Measurements from ENCODE around the gene MIPOL1.
A peak's percentile ranks its signal among the peaks of the same experiment; 100 is the strongest.

The MIPOL1 gene

DNA sequence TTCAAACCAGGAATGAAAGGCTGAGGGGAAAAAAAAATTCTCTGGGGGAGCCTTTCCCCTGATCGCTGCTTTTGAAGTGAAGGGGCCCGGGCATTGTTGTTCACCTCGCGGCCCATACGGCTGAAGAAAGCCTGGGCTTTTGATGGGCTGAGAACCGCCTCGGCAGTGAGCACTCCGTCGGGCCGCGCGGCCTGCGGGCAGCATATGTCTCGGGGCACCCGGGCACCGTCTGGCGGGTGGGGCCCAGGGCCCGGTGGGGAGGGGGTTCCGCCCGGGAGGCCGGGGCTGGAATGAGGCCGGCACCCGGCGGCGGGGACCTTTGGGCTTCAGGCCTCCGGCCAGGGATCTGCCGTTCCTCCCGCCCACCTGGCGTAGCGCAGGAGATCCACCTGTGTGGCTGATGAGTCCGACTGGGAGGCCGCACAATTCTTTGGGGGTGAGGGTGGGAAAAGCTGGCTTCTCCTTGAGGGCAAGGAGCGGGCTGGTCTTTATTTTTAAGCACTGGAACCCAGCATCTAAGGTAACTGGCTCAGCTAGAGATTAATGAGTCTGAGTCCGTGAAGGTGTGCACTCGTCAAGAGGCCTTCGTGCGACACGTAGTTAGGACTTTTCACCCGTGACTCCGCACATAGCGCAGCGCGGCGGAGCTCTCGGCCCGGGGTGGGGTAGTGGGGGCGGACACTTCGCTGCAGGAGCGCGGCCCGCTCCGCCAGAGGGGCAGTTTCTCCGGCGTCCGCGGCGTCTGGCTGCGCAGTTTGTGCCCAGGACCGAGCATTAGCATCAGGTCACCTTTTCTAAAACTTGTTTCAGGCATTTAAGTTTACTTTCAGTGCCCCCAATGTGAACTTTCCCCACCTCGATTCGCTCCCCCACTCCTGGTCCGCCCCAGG is 386.7 kb downstream of the MIPOL1 start:
- no peak for DNase-seq (ENCODE audit: low read depth in 2 of 3, low spot score in 1 of 3)

DNA sequence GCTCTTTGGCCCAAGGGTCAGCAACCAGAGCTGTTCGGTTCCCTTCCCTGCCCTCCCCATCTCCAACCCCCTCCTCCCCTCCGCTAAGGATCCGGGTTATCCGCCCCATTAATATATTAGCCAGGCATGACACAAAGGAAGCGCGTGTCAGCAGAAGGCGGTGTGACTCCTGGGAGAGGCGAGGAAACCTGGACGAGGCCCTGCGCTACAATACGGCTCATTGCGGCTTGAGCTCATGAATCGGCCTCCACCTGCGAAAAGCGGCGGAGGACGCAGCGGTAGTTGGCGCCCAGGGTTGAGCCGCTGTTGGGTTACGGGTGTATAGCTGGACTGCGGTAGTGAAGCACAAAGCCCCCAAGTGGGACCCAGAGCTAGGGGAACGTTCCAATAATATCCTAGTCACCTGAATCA is 387.4 kb downstream of the MIPOL1 start:
- DNase-seq (ENCODE audit: low read depth in 2 of 3, low spot score in 1 of 3), result no peak

DNA sequence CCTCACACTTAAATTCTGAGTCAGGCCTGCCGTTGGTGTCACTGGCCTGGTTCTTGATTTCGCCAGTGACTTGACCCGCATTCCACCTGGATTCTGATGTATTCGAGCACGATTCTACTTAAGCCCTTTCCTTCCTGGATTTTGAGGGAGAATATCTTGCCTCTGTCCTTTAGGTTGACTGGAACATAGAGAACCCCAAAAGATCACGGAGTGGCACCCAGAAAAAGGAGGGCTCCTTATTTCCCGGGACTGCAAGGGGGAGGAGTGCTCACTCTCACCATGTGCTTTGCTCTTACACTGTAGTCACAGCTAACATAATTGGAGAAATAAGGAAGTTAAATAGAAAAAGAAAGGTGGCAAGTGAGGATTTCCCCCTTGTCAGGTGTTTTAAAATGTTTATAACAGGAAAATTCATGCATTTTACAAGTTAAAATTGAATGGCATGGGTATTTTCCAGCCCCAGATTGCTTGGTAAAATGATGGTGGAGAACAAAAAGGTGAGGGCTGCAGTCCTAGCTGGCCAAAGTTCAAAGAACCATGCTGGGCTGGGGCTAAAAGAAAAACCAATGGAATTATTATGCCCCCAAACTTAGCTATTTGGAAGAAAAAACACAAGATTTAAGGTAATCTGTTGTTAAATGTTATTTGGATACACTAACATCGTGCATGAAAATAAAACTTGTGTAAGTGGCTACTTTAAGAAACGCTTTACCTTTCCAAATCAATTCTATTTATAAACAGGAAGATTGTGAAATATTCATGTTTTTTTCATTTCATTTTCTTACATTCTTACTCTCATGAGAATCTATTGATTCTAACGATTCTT is 388.4 kb downstream of the MIPOL1 start:
- DNase-seq (ENCODE audit: low read depth in 2 of 3, low spot score in 1 of 3), result no peak

DNA sequence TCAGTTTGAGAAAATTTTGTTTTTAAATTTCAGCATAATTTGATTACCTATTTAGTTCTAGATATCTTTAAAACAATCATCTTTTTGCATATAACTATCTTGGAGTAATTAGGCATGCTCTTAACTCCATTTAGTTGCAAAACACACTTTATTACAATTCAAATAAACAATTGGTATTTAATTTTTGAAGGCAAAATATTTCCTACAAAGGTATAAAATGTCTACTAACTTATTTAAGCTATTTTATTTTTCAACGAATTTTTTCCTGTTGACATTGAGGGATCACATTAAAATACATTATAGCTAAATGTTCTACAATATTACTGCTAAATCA is 389.0 kb downstream of the MIPOL1 start:
- no peak for DNase-seq (ENCODE audit: low read depth in 2 of 3, low spot score in 1 of 3)

DNA sequence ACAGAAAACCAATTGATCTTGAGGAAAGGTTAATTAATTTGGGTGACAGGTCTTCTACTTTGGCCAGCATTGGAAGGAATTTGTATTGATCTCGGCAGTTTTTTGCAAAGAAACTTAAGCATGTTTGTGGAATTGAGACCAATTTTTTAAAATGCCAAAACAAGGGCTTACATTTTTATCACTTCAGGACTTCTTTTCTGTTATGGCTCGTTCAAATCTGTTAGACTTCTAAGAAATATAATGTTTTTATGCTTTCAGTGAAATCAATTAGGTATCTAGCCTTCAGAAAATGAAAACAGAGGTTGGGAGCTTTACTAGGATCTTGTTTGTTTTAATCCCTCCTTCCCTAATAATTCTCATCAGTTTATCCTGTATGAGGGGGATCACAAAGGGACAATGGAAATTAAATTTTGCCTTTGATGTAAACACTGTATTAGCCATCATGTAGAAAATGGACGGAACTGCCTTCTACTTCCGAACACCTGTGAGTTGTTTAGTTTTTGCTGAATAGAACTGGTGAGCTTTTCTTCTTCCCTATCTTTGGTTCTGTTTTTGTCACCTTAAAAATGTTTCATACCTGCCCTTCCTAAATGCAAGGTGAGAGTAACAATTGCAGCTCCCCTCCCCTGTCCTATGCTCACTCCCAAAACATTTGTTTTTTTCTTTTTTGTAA is 389.5 kb downstream of the MIPOL1 start:
- no peak for DNase-seq (ENCODE audit: low read depth in 2 of 3, low spot score in 1 of 3)

DNA sequence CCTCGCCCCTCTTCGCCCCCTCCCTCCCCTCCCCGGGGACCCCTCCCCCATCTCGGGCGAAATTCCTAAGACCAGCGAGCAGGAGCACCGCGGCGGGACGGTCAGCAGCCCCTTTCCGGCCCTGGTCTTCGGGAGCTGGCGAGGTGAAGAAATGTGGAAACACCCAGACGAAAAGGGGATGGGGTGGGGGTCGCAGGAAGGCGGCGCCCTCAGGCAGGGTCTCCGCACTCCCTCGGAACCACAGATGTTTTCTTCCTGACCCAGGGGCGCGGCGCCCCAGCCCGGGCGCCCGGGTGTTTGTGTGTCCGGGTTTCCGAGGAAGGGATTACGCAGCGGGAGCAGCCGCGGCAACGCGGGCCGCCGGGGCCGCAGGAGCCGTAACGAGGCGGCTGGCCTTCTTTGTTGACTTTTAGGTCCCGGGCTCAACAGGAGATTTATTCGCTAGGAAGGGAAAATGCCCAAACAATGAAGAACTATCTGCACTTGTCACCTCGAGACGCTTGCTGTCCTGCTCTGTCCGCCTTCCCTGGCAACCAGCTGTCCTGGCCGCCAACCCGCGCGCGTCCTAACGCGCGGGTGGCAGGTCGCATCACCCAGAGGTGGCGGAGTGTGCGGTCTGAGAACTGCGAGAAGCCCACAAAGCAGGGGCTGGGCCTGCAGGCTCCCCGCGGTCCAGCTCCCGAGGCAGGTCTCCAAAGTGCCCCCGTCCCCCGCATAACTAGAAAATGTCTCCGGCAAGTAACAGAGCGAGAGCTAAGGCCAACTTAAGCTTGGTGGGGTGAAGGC is 390.3 kb downstream of the MIPOL1 start:
- DNase-seq (ENCODE audit: low read depth in 2 of 3, low spot score in 1 of 3), result no peak

DNA sequence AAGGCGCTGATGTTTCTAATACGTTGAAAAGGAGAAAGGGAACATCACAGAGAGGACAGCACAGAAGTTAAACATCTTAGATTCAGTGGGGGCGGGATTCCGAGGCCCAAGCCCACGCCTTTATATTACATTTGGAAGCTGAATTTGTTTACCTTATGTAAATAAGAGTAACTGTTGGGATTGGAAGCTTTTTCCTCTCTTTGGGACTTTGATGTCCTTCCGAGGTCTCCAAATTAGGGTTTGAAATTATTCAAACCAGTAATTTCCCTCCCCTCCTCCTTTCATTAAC is 390.9 kb downstream of the MIPOL1 start:
- no peak for DNase-seq (ENCODE audit: low read depth in 2 of 3, low spot score in 1 of 3)

DNA sequence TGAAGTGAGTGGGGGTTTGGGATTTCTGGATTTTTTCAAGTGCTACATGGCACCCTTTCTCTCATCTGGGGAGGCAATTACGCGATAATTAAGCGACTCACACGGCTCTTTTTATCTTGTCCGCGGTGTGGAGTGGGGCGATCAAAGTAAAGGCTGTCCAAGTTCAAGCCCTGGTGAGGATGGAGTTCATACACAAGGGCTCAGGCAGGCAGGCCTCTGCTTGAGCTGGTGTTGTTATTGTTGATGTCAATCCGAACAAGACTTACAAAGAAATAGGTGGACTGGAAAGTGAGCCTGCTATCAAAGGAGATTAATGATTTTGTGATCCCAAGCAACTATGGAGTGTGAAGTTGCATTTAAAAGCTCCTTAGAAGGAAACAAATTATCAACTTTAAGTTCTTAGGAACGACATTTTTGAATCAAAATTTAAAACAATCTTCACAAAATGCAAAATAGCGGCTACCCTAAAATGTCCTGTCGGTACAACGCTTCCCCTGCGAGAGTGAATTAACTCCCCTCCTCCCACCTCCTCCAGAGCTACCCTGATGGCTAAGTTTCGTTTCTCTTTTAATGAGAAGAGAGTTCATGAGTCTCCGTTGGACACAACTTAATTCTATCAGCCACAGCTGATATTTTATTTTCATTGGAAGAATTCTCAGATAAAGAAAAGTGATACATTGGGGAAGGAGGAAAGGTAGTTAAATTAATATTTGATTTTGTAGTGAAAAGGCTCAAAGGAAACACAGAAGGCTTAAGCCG is 391.4 kb downstream of the MIPOL1 start:
- DNase-seq (ENCODE audit: low read depth in 2 of 3, low spot score in 1 of 3), result no peak

DNA sequence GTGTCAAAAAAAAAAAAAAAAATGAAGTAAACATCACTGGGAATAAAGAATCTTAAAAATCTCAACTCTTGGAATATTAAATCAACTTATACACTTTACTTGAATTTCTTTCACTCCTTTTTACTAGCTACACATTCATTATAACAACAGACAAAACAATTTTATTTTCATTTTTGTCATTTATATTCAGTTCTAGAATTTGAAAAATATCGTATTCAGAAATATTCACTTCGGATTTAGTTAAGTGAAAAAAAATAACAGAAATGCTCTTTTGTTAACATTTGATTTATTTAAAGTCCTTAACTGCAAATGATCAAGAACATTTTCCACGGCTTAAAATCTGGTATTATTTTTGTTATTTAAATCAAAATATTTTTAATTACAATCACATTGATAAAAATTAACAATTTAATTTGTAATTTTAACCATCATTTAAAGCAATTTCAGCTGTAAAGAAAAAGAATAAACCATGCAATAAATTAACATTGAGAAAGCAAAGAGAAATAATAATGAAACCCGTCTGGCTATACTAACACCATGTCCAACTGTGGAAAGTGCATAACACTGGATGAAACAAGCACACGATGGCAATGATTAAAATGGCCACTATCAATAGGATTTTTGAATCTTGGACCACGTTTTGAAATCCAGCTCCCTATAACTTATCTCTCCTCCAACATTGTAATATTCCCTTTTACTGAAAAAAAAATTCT is 392.1 kb downstream of the MIPOL1 start:
- no peak for DNase-seq (ENCODE audit: low read depth in 2 of 3, low spot score in 1 of 3)

DNA sequence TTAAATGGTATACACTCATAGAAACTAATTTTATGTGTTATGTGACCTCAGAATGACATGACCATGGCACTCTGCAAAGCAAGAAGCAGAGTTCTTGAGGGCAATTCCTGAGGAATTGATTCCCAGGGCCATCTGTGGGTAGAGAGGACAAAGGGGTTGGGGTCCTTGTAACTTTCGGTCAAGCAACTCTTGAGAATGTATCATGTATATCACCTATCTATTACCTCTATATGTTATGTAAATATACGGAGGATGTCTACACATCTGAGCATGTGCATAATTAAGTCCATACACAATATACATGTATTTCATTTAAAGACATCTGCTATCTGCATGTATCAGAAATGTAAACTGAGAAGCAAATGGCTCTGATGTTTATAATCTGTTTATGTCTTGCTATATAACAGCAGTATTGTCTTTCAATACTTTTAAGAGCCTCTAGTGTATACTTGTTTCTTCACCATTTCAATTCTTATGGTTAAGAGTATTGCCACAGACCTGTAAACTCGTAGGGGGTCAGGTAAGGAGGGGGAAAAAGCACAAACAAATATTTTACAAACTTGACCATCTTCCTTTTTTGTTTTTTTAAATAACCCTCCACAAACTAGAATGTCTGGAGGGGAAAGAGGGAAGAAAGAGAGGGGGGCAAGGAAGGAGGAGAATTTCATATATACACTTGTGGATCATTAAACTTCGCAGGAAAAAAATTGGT is 392.8 kb downstream of the MIPOL1 start:
- DNase-seq (ENCODE audit: low read depth in 2 of 3, low spot score in 1 of 3), result no peak

DNA sequence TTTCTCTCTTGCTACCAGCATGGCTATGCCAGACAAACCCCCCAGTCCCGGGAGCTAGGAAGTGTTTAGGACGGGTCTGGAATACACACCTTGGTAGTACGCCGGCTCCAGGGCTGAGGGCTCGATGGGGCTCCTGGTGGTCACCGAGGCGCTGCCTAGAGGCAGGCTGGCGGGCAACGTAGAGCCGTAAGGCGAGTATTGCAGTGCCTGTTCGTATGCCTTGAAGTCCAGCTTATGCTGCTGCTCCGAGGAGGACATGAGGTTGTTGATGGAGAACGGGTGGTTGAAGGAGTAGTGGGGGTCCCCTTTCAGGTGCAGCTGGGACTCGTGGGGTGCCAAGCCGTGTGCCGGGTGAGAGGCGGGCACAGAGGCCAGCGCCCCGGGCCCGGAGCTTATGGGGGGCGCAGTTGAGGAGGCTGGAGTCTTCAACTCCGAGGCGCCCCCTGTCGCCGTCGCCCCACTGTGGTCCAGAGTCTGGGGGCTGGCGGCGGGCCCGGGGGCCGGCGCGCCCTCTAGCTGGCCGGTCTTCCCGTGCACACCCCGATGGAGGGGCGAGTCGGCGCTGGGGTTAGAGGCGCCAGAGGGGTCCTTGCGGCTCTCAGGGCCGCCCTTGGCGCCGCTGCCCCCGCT is 393.7 kb downstream of the MIPOL1 start:
- DNase-seq (ENCODE audit: low read depth in 2 of 3, low spot score in 1 of 3), result no peak

DNA sequence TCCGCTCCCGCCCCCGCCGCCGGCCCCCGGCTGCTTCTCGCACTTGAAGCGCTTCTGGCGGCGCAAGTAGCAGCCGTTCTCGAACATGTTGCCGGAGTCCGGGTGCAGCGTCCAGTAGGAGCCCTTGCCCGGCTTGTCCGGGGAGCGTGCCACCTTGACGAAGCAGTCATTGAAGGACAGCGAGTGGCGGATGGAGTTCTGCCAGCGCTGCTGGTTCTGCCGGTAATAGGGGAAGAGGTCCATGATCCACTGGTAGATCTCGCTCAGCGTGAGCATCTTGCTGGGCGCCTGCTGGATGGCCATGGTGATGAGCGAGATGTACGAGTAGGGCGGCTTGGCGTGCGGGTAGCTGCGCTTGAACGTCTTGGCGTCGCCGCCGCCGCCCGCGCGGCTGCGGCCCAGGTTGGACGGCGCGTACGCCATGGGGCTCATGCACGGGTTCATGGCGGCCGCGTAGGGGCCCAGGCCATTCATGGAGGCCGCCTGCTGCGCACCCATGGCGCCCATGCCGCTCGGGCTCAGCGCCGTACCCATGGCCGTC is 394.3 kb downstream of the MIPOL1 start:
- no peak for DNase-seq (ENCODE audit: low read depth in 2 of 3, low spot score in 1 of 3)

DNA sequence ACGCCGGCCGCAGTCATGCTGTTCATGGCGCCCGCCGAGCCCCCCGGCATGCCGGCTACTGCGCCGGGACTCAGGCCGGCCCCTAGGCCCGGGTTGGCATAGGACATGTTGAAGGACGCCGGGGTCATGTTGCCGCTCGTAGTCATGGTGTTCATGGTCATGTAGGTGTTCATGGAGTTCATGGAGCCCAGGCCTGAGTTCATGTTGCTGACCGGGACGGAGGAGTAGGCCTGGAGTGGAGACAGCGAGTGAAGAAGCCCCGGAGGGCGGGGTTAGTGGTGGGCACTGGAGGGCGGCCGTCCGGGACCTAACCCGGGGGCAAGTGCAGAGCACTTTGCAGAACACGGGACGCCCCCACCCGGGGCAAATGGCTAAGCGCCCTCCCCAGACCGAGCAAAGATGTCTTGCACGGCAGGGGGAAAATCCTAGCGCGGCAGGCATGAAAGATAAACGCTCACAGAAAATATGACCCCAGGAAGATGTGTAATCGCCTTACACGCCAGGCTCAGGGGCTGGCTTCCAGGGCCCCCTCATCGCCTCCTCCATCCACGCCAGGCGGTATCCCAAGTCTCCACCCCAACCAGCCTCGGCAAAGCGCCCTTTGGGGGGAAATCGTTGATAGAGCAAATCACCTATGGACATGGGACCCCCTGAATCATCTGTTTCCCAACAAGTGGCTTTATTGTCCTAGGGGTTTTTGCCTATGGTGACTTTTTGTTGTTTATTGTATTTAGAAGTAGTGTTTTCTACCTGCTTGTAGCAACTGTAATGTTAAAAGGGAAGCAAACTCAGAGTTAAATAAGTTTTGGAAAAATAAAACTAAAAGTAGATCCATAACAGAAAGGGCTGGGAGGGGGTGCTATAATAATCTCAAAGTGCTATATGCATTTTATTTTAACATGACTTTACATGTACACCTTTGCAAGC is 395.0 kb downstream of the MIPOL1 start:
- no peak for DNase-seq (ENCODE audit: low read depth in 2 of 3, low spot score in 1 of 3)

DNA sequence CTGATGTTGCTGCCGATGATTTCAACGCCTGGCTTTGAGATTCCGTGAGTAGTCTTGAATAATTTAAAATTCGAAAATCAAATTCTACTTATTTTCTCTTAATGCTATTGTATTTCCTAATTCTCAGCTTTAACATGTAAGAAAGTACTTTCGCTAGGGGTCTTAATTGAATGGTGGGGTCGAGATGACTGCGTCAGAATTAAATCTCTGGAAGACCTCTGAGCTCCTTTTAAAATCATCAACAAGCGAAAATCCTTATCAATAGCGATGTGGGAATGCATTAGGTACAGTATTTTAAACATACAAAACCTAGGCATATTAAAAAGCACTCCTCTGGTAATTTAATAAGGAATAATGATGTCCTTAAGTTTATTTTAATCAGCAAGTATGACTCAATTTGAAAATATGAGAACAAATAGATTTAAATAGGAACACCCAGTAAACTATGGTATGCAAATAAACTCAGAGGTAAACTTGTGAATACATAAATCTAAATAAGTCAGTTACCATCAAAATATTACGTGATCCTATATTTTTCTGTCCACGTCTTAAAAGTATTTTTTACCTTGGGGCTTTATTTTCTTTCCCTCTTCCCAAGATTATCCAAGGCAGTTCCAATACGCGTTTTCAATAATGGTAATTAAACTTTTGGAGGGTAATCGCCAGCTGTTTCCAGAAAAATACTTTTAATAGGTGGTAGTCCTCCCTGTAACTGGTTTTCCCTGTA is 395.9 kb downstream of the MIPOL1 start:
- DNase-seq (ENCODE audit: low read depth in 2 of 3, low spot score in 1 of 3), result no peak

DNA sequence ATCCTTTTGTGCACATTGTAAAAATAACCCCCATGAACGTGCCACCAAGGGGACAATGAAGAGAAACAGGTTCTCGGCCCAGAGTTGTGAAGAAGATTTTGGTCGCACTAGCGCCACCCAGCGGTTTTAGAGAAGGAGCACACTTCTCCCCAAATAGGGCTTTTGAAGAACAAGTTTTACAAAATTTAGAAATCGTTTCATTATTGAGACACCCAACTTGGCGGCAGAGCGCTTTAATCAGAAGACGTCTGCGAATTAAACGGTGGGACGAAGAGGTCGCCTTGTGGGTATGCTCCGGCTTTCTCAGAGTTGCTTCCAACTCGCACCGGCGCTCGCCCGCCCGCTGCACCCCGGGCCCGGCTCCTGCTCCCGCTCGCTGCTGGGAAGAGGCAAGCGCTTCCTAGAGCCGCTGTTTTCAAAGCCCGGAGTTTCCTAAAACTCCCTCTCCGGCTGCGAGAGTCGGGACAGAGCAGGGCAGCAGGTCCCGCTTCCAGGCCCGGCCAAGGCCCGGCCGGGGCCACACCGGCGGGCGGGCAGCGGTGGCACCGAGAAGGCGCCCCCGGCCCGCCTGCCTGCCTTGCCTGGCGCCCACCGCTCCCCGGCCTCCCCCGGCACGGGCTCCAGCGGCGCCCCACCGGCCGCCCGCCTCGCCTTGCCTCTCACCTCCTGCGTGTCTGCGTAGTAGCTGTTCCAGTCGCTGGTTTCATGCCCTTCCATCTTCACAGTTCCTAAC is 396.7 kb downstream of the MIPOL1 start:
- peak in 2 of 3 donors; percentile 23 to 43 for DNase-seq (ENCODE audit: low read depth in 2 of 3, low spot score in 1 of 3)

All from stimulated activated CD4-positive, alpha-beta T cell treated with anti-CD3 and anti-CD28 coated beads, Interleukin-12 subunit alpha, Interleukin-12 subunit beta, amount 100 ng/mL, for 48 hours (primary cell).